Fibroblast of peridontal ligament (primary cell): ENCODE results near the gene CDC42SE2.
A peak's percentile ranks its signal among the peaks of the same experiment; 100 is the strongest.
"Not testable (repeated sequence)": the region's sequence is repeated elsewhere in the genome, so short reads cannot be mapped to it uniquely, and the experiment has no call there.

Experiments used
- DNase-seq: peaks from one replicate; pipeline ENCODE4 v3.0.0-alpha.2; 2010; ENCODE audit errors: extremely low read depth

Gene CDC42SE2

DNA sequence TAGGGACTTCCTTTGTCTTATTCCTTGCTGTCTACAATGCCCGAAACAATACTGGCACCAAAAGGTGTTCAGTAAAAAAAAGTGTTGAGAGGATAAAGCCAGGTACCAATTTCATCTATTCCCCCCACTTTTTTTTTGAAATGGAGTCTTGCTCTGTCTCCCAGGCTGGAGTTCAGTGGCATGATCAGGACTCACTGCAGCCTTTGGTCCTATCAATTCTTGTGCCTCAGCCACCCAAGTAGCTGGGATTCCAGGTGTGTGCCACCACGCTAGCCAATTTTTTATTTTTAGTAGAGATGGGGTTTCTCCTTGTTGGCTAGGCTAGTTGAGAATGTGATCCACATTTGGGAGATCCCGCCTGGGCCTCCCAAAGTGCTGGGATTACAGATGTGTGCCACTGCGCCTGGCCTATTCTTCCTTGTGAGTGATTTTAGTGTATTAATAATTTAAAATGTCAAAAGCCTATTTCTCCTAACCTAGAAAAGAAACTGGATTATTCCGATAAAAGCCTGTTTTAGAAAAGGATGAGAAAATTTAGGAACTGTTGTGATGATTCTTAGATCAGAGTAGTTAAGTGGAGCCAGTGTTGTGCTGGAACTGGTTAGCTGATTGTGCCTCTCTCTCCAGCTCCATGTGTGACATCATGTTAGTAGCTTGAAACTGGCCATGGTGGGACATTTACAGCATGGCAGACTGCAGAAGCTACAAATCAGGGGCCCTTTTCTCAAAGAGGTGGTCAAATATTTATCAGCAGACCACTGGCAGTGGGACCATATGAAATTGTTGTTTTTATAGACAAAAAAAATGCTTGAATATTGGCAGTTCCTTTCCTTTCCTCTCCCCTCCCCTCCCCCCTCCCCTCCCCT lies 14.3 kb downstream of the CDC42SE2 start:
- peak; percentile 10 for DNase-seq

DNA sequence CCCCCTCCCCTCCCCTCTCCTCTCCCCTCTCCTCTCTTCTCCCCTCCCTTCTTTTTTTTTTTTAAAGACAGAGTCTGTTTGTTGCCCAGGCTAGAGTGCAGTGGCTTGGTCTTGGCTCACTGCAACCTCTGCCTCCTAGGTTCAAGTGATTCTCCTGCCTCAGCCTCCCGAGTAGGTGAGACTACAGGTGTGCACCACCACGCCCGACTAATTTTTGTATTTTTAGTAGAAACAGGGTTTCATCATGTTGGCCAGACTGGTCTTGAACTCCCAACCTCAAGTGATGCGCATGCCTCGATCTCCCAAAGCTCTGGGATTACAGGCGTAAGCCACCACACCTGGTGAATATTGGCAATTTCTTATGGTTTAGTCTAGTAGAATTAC lies 14.9 kb downstream of the CDC42SE2 start:
- not testable (repeated sequence) for DNase-seq

DNA sequence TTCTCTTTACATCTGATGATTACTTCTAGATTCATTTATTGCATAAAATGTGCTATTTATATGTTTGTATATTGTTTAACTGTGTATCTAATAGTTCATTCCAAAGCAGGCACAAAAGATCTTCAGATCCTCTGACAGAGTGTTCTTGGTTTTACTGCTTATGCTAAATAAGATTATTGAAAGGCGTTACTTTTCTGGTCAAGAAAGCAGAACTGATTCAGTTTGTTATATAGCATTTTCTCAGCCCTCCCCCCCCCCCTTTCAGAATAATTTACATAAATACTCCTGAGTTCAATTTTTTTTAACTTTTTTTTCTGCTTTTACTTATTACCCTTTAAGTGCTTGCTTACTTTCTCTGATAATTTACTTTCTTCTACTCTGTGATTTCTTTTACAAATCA lies 15.4 kb downstream of the CDC42SE2 start:
- DNase-seq: no peak

DNA sequence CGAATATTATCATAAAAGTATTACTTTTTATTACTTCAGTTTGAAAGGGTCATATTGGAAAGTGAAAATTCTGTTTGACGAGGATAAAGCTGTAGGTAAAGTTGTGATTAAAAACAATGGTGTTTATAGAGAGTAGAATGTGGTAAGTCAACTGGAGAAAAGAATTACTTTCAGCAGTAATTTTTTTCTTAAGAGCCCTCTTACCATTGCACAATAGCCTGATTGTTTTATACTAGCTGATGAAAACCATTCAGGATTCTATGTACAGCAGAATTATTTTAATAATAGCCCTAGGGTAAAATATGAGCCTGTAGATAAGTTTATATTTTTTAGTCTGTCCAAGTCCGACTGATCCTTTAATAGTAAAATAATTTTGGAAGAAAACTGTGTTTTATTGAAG lies 16.6 kb downstream of the CDC42SE2 start:
- peak; percentile 62 for DNase-seq

DNA sequence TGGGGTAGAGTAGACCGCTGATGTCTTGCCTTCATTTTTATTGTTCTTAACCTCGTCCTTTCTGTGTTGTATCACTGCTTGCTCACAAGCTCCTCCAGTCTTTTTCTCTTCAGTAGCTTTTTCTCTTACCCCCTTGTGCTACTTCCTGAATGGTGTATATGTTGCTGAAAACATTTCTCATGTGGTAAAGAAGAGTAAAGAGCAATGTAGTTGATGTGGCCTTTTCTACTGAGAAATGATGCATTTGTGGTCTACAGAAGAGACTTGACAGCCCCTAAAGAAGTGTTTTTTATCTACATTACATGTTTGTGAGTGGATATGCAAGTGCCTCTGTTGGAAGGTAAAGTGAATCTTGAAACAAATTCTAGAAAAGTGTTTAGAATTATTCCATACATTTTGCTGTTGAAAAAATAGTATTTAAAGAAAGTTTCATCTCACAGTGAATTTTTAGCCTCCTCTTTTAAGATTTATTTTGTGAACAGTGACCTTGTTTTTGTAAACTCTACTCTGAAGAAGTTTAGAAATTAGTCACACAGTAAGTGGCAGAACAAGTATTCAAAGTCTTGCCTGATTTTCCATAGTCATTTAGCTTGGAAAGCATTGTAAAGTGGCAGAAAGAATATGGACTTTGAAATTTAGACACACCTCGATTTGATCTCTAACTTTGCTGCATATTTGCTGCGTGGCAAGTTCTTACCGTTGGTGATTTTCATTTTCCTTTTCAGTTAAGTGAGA lies 17.4 kb downstream of the CDC42SE2 start:
- peak; percentile 28 for DNase-seq

DNA sequence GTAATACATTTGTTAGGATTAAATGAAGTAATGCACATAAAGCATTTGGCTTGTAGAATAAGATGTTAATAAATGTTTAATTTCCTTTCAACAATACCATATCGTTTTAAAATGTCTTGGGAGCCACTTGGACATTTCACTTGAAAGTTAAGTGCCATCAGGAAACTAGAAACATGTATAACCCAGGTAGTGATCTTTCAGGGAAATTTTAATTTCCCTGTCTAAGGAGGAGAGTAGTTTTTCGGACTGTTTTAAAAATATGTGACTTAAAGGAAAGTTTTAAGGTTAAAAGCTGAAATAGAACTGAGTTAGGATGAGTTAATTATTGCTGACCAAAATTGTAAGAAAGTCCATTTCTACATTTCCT lies 18.0 kb downstream of the CDC42SE2 start:
- no peak for DNase-seq

DNA sequence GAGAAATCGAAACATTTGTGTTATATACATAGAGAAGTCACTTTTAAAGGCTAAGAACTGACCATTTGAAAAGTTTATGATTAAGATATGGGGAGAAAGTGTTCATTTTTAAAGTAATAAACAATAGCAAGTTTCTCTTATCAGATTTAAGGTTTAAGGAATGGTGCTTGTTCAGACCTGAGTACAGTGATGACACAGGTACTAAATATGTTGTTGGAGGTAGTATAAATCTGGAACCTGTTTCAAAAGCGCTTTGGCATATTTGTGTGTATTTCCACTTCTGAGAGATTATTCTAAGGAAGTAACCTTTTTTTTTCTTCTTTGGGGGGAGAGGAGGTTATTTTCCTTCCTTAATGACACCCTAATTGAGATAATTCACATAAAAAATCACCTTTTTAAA lies 18.4 kb downstream of the CDC42SE2 start:
- DNase-seq: no peak

DNA sequence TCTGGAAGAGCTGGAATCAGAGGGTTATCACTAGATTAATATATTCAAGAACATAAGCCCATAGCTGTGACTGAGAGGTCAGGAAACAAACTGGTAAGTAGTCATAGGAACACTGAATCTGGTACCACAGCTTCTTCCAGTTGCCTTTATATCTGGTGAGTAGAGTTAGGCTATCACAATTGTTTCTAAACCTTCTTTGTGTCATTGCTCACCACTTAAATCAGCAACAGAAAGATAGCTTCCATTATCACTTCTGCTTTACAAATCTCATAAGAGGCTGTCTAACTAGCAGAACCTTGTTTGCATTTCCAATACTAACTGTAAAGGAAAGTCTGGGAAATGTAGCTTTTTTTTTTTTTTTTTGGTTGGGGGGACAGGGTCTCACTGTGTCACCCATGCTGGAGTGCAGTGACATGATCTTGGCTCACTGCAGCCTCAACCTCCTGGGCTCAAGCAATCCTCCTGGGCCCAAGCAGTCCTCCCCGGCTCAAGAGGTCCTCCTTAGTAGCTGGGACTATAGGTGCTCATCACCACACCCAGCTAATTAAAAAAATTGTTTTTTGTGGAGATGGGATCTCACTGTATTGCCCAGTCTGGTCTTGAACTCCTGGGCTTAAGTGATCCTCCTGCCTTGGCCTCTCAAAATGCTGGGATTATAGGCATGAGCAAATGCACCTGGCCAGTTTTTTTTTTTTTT lies 22.0 kb downstream of the CDC42SE2 start:
- DNase-seq: no peak

DNA sequence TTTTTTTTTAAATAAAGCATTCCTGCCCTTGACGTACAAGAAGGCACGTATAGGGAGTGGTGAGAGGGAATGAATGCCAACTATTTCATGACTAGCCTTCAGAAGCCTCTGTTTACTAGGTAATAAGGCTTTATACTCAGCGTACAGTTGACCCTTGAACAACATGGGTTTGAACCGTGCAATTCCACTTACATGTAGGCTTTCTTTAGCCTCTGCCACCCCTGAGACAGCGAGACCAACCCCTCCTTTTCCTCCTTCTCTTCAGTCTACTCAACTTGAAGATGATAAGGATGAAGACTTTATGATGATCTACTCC lies 22.5 kb downstream of the CDC42SE2 start:
- no peak for DNase-seq

DNA sequence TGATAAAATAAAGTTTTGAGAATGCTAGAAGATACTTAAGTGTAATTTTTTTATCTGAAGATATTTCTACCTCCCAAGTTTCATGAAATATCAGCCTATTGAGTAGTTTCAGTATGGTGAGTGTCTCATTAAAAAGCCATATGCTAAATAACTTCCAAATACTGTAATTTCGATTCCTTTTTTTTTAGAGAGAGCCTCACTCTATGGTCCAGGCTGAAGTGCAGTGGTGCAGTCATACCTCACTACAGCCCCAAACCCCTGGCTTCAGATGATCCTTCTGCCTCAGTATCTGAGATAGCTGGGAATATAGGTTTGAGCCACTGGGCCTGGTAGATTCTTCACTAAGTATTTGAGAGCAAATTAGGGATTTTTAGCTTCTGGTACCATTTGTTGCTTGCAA lies 24.5 kb downstream of the CDC42SE2 start:
- no peak for DNase-seq

DNA sequence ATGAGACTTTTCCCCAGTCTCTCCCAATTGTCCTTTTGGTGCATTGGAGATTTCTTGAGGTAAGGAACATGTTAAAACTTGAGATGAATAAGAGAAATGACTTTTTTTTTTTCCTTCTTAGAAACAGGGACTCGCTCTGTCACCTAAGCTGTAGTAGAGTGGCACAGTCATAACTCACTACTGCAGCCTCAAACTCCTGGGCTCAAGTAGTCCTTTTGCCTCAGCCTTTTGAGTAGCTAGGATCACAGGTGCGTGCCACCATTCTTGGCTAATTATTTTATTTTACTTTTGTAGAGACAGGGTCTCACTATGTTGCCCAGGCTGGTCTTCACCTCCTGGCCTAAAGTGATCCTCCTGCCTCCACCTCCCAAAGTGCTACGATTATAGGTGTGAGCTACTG lies 25.9 kb downstream of the CDC42SE2 start:
- DNase-seq: no peak

DNA sequence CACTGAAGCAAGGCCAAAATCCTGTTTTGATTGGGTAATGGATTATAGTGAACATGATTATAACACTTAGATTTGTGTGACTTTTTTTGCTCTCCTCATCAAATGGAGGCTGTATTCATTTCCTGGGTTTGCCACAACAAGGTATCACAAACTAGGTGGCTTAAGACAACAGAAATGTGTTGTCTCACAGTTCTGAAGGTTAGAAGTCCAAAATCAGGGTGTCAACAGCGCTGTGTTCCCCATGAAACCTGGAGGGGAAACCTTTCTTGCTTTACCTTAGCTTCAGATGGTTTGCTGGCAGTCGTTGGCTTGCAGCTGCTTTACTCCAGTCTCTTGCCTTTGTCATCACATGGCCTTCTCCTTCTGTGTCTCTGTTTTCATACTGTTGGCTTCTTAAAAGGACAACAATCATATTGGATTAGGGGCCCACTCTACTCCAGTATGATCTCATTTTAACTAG lies 32.4 kb downstream of the CDC42SE2 start:
- DNase-seq: no peak

DNA sequence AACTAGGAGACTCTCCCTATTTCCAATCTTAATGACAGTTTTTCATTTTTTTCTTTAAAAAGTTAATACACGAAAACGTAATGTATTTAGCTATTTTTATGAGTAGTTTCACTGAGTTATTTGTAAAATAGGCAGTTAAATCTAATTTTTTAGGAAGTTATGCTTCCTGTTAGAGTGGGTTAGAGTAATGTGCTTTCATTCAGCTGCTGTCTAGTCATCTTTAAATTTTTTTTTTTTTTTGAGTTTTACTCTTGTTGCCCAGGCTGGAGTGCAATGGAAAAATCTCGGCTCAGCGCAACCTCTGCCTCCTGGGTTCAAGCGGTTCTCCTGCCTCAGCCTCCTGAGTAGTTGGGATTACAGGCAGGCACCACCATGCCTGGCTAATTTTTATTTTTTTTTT lies 34.0 kb downstream of the CDC42SE2 start:
- DNase-seq: no peak

DNA sequence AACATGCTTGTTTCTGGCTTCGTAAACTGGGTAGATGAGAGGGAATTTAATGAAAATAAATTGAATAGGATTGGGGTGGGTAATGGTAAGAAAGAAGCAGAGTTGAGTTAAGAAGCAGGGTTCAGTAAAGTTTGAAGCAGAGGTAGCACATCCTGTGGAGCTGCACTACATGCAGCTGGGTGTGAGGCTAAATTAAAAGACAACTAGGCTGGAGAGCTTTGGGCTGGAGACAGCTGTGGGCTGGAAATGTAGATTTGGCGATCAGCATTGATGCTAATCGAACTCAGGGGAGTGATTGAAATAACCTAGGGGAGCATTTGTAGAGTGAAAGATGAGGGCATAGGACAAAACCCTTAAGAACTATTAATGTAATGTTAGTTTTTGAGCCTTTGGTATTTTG lies 35.6 kb downstream of the CDC42SE2 start:
- DNase-seq: no peak

DNA sequence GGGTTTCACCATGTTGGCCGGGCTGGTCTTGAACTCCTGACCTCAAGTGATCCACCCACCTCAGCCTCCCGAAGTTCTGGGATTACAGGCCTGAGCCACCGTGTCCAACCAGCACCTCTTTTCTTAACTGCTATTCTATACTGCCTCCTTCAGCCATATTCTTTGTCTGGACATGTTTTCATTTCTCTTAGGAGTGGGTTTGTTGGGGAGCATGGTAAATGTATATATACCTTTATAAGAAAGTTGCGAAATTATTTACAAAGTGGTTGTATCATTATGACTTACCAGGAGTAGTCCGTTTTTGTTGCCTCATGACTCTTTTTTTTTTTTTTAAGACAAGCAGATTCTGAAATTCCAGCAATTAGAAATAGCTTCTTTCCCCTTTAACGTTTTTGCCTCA lies 38.7 kb downstream of the CDC42SE2 start:
- no peak for DNase-seq

DNA sequence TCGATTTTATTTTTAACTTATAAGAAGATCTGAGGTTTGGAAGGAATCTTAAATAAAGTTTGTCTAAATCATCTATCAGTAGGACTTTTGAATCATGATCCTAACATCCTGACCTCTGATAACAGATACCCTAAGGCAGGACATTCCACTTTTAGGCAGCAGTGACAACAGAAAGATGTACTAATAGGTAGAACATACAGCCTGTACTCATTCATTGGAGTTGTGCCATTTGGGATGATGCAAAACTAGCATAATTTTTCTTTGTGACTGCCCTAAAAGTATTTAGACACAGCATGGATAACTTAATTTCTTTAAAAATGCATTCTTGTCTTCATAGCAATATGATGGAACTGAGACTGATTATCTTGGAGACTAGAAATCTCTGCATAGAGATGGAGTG lies 39.7 kb downstream of the CDC42SE2 start:
- peak; percentile 85 for DNase-seq

DNA sequence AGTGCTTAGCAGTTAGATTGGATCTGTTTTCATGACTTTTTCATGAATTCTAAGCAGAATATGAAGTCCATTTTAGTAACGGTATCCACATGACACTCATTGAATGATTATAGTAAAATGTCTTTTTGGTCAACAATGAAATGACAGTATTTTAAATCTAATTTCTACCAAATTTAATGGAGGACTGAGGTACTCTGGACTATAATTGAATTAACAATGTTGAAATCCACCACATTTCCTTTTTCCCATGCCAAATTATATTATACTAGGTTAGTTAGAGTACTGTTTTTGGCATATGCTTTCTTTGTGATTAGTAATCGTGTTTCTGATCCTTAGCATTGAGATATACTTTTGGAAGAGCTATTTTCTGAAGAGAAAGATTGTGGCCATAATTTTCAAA lies 40.6 kb downstream of the CDC42SE2 start:
- DNase-seq: no peak

DNA sequence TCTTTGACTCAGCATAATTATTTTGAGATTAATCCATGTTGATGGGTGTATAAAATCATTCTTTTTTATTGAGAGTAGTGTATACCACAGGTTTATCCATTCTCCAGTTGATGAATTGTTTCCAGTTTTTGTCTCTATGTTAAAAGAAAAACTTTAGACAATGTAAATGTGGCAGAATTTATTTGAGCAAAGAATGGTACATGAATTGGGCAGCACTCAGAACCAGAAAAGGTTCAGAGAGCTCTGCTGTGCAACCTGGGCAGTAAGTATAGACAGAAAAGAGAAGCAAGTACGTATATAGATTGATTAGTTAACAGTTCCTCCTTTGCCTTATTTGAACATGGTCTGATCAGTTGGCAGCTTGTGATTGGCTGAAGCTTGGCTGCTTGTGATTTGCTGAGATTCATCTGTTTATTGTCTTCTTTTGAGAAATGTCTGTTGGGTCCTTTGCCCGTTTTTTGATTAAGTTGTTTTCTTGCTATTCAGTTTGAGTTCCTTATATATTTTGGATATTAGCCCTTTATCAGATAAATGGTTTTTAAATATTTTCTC lies 41.4 kb downstream of the CDC42SE2 start:
- DNase-seq: no peak

DNA sequence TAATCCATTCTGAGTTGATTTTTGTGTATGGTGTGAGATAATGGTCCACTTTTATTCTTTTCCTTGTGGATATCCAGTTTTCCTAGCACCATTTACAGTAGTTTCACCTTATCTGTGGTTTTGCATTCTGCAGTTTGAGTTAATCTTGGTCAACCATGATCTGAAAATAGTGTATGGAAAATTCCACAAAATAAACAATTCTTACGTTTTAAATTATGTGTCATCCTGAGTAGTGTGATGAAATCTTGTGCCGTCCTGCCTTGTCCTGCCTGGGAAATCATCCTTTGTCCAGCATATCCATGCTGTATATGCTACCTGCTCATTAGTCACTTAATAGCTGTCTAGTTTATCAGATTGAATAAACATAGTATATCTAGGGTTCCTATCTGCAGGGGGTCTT lies 42.1 kb downstream of the CDC42SE2 start:
- no peak for DNase-seq

DNA sequence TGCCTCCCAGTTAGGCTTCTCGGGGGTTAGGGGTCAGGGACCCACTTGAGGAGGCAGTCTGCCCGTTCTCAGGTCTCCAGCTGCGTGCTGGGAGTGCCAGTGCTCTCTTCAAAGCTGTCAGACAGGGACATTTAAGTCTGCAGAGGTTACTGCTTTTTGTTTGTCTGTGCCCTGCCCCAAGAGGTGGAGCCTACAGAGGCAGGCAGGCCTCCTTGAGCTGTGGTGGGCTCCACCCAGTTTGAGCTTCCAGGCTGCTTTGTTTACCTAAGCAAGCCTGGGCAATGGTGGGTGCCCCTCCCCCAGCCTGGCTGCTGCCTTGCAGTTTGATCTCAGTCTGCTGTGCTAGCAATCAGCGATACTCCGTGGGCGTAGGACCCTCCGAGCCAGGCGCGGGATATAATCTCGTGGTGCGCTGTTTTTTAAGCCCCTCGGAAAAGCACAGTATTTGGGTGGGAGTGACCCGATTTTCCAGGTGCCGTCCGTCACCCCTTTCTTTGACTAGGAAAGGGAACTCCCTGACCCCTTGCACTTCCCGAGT lies 48.5 kb downstream of the CDC42SE2 start:
- not testable (repeated sequence) for DNase-seq

DNA sequence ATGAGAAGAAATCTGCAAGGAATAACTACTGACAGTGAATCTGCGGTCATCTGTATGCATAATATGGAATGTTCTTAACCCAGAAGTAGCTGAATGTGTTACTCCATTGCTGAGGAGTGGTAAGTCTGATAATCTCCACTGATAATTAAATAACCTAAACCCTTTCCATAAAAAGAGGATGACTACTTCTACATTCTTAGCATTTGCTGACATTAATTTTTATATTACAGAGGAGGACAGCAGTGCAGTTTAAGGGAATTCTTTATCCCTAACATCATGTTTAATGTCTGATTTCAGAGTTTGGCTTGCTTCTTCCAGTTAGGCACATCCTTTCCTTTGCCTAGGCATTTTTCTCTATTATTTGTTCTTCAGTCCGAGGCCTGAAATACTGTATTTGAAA lies 52.2 kb downstream of the CDC42SE2 start:
- DNase-seq: no peak

DNA sequence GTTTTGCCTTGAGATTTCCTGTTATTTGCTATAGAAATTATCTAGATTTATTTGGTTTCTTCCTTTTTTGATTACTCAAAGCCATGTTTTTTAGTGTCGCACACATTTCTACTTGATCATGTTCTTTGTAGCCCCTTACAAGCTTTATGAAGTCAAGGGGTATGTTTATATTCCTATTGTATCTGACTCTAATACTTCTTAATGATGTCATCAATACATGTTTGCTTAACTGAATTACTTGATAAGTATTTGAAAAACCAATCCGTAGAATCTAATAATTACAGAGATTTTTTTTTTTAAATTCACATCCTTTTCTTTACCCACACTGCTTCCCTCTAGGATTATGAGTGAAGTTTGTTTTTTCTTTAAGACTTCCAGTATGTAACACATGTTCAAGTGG lies 53.0 kb downstream of the CDC42SE2 start:
- DNase-seq: no peak
